Activated CD8-positive, alpha-beta memory T cell treated with anti-CD3 and anti-CD28 coated beads for 36 hours (primary cell): ENCODE results near the gene CTDP1. TPM values are rescaled to one million over a fixed set of nuclear protein-coding genes. Genes with fewer than 3 reads are reported as not detected.
"Not testable (repeated sequence)": the region's sequence is repeated elsewhere in the genome, so short reads cannot be mapped to it uniquely, and the experiment has no call there.

Source experiments
- CTCF ChIA-PET: fragments of 350-600 bp; sonication (Branson Sonifier 250); formaldehyde crosslinking; loops from one replicate; lab custom pipeline; 2021; ENCODE audit warnings: antibody characterized with exemption; lab: Charles Lee
- POLR2A ChIA-PET: fragments of 350-600 bp; sonication (Branson Sonifier 250); formaldehyde crosslinking; loops from one replicate; lab custom pipeline; 2021; ENCODE audit warnings: antibody characterized with exemption; lab: Charles Lee
- total RNA-seq, 2 experiments: library from RNA; stranded (reverse); gene quantifications; one replicate each; pipeline ENCODE4 v1.2.3, GENCODE V29; 2021

Gene CTDP1
- total RNA-seq, 2 experiments from 2014 or later, result 41.5 to 42.9 TPM

DNA sequence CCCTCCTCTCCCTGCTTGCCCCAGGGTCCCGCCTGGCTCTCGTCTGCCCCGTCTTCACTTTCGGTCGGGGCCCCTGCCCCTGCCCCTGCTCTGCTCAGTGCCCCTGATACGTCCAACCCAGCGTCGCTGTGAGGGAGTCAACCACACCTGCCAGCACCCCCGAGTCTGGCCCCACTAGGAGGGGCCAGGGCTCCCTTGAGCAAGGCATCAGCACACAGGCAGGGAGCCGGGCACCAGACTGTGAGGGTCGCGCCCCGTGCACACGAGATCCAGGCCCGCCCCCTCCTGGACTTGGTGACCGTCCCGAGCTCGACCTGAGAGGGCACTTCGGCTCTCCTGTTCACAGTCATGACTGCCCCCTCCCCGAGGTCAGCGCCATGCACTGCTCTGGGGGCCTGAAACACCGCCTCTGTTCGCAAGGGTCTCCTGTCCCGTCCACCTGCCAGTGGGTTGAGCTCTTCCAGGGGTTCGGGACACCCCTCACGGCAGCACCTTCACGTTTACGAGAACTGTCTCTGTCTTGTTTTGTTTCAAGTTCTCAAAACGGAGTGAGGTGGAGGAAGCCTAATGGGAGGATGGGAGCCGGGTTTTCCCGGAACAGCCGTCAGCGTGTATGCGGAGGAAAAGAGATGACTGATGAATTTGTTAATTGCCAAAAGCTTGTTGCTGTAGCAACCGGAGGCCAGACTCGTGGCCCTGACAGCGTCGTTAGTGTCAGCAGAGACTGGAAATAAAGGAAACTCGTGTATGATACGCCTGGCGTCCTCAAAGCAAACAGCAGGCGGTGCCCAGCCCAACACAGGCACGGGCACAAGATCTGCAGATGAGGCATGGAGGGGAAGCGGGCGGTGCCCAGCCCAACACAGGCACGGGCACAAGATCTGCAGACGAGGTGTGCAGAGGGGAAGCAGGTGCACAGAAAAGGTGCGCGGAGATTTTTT is 69.9 kb downstream of the CTDP1 start:
- ChIA-PET POLR2A (no interaction called here), CTCF (no interaction called here)

GRCh38 chr18:79750980-79751571 is 71.5 kb downstream of the CTDP1 start:
- POLR2A ChIA-PET, result no interaction called here
- CTCF ChIA-PET, result no interaction called here

GRCh38 chr18:79751918-79752578 is 72.4 kb downstream of the CTDP1 start:
- CTCF ChIA-PET, POLR2A ChIA-PET: not testable (repeated sequence)

DNA sequence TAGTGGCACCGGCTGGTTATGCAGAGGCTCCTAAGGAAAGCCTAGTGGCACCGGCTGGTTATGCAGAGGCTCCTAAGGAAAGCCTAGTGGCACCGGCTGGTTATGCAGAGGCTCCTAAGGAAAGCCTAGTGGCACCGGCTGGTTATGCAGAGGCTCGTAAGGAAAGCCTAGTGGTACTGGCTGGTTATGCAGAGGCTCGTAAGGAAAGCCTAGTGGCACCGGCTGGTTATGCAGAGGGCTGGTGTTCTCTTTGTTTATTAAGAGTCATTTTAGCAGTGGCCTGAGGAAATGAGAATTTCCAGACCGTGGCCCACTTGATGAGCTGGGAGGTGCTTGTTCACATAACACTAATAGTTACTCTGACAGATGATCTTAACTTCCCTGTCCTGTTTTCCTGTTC is 73.3 kb downstream of the CTDP1 start:
- CTCF ChIA-PET, POLR2A ChIA-PET: not testable (repeated sequence)

DNA sequence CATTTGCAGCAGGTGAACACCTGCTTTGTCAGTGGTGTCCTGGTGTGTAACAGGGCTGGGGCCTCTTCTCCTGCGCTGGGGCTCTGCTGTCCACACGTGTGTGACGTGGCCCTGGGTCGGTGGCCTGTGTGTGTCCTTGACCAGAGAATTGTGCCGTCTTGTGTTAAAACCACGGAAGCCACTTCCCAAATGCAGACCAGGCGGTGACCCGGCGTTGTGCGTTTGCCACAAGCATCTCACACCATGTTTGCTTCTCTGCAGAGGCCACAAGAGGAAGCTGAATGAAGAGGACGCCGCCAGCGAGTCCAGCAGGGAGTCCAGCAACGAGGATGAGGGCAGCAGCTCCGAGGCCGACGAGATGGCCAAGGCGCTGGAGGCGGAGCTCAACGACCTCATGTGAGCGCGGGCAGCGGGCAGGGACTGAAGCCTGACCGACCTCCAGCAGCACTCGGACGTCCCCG is 73.8 kb downstream of the CTDP1 start:
- ChIA-PET CTCF (no interaction called here), POLR2A (no interaction called here)

- POLR2A ChIA-PET, result no interaction called here
- CTCF ChIA-PET, result no interaction called here
Measured at GRCh38 chr18:79754022-79754761, 74.6 kb downstream of the CTDP1 start.

DNA sequence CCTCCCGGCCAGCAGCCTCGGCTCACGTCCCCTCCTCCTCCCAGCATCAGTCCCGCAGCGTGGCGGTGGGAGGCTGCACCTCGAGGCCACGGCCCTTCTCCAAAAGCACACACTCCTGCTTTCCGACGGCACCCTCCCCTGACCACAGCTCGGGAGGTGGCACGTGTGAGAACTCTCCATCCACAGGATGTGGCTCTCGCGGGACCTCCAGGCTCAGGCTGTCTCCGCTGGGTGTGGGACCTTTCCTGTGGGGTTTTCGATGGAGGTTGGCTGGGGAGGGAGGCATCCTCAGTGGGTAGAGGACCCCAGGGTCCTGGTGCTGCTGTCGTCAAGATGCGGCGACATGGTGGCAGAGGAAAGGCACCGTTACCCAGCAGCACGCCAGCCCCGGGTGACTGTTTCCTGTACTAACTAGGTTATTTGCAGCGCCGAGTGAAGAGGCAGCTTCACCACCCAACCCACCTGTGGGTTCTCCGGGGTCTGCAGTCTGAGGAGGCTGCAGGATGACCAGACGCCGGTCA is 75.3 kb downstream of the CTDP1 start:
- ChIA-PET POLR2A (no interaction called here), CTCF (no interaction called here)

GRCh38 chr18:79755496-79756142 is 76.0 kb downstream of the CTDP1 start:
- POLR2A ChIA-PET, result no interaction called here
- CTCF ChIA-PET, result no interaction called here

DNA sequence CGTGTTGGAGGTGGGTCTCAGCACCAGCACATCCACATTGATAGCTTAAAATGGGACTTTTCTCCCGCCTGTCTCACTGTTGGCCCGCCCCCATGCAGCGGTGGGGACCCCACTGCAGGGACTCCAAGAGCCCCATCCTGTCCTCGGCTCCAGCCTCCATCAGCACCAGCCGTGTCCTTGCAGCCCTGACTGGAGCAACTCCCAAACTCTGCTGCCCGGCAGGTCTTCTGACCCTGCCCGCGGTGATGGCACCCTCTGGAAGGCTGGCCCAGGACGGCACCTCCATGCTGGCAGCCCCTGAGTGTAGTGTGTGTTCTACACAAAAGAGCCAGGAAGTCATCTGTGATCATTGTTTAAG is 76.5 kb downstream of the CTDP1 start:
- POLR2A ChIA-PET, result no interaction called here
- CTCF ChIA-PET, result no interaction called here

GRCh38 chr18:79756826-79757225 is 77.2 kb downstream of the CTDP1 start:
- ChIA-PET CTCF (no interaction called here), POLR2A (no interaction called here)

- POLR2A ChIA-PET, result no interaction called here
- CTCF ChIA-PET, result no interaction called here
Measured at GRCh38 chr18:79760348-79760747, 80.7 kb downstream of the CTDP1 start.

DNA sequence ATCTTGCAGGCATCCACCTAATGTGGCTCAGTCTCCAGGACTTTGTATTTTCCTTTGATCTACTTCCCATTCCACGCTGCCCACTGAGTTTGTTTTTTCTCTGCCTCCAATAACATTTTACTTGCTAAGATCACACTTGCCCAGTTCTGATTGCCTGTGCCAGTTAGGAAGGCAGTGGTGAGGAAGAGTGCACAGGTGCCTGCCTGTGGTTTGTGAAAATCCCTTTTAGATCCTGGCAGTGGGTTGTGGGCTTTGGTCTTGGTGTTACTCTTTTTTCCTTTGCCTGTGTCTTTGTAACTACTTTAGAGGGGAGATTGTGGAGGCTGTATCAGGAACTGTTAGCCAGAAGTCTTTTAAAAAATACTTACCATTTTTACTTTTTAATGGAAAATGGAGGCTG is 81.3 kb downstream of the CTDP1 start:
- ChIA-PET POLR2A (no interaction called here), CTCF (no interaction called here)

DNA sequence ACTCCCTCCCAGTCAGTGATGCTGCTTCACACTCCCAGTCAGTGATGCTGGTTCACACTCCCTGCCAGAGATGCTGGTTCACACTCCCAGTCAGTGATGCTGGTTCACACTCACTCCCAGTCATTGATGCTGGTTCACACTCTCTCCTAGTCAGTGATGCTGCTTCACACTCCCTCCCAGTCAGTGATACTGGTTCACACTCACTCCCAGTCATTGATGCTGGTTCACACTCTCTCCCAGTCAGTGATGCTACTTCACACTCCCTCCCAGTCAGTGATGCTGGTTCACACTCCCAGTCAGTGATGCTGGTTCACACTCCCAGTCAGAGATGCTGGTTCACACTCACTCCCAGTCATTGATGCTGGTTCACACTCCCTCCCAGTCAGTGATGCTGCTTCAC is 83.8 kb downstream of the CTDP1 start:
- ChIA-PET POLR2A (no interaction called here), CTCF (no interaction called here)

DNA sequence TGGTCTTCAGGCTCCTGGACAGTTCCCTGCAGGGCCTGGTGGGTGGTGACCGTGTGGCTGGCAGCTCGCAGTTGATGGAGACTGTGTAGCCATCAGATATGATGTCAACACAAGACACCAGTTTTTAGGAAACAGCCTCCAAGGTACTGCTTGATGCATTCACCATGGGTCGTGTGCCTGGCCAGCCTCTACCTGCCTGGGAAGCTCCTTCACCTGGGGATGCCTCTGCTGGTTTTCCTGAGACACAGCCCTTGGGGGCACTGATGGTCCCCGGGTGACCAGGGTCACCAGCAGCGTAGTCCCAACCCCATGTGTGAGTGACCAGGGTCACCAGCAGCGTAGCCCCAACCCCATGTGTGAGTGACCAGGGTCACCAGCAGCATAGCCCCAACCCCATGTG is 84.5 kb downstream of the CTDP1 start:
- ChIA-PET POLR2A (no interaction called here), CTCF (no interaction called here)

GRCh38 chr18:79765491-79766245 is 86.1 kb downstream of the CTDP1 start:
- ChIA-PET POLR2A (no interaction called here), CTCF (no interaction called here)

DNA sequence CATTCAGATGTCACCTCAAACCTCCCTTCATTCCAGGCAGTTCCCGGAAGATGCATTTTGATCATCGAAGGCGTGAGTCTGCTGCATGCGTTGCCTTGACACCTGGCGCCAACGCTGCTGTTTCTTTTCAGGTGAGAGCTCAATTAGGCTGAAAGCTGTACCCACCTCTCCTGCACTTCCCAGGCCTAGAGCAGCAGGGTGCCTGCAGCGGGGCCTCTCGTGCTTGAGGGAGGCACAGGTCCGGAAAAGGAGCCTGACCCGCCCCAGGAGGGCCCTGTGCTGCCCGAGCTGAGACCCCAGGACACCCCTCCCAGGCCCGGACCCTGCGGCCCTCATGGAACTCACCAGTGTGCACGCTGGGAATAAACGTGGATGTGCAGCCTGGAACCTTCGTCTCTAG is 86.7 kb downstream of the CTDP1 start:
- ChIA-PET POLR2A (no interaction called here), CTCF (no interaction called here)

DNA sequence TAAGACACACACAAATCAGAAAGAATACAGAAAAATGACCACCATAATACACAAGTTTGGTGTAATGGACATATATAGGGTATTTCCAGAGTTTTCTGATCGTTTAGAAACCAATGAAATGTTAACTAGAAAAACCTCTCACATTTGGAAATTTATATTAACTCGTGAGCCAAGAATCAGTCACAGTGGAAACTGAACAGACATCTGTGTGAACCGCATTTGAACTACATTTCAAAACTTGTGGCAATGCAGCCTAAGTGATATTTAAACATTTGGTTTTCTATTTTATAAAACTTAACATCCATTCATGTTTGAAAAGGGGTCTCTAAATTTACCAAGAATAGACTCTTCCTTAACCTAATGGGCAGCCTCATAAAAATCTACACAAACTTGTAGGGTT is 89.1 kb downstream of the CTDP1 start:
- CTCF ChIA-PET, result no interaction called here
- POLR2A ChIA-PET, result no interaction called here

DNA sequence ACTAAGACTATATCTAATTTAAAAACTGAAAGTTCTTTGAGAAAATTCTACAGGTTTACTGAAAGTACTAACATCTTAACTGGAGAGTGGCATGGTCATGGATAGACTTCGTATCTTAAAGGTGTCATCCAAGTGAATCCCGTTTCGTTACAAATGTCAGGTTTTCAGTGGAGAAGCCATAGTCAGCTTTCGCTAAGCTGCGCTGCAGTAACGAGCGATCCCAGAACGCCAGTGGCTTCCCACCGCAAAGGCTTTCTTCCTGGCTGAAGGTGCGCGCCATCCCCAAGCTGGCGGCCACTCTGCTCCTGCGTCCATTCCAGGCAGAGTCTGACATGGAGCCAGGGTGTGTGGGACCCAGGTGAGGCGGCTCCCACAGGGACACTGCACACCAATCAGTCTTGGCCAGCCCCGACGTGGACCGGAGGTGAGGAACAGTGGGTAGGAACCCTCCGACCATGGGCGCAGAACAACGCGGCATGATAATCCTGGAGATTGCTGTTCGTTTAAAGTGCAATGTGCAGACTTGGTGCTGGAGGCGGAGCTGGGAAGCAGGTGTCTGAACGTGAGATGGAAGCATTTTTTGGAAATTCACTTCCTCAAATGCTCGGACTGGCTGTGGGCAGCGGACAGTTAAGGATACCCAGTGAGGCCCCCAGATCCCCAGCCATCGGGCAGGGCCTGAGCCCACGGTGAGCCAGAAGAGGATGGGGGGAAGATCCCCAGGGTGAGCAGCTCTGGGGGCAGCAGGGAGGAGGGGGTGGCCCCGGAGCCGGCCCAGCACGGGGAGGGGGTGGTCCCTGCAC is 90.3 kb downstream of the CTDP1 start:
- ChIA-PET CTCF (no interaction called here), POLR2A (no interaction called here)
